T47D (cell line): ENCODE results near the gene ACSL6.

Experiments used
- DNase-seq, 2 experiments: peaks; one replicate each; pipeline versions ENCODE4 v3.0.0 to v3.0.0-alpha.2; 2011 to 2012; ENCODE audit warnings: low read depth in 1 of 2, low spot score in 1 of 2
- JUND ChIP-seq: IDR thresholded peaks from 2 replicates; pipeline ENCODE4 v1.6.1; 2012; ENCODE audit warnings: low read depth
- in situ Hi-C: cut with HindIII; loops from 2 replicates; pipeline ENCODE4 v1.10.0; 2016; ENCODE audit warnings: low sequenced_read_pairs, low pct_unique_long_range_greater_than_20kb

ACSL6 gene

GRCh38 chr5:132007399-132008162 is 3.9 kb downstream of the ACSL6 start:
- TF ChIP-seq JUND = no peak
- in situ Hi-C loops = no loop called here
- peak; percentile 71 to 90 for DNase-seq

GRCh38 chr5:132006331-132007120 is 4.9 kb downstream of the ACSL6 start:
- no peak for TF ChIP-seq JUND
- in situ Hi-C loops = no loop called here

GRCh38 chr5:132005591-132005990 is 5.9 kb downstream of the ACSL6 start:
- no peak for DNase-seq
- TF ChIP-seq JUND = no peak
- in situ Hi-C loops = no loop called here

More at GRCh38 chr5:132006331-132007120, 4.9 kb downstream of the ACSL6 start:
- no peak for DNase-seq

GRCh38 chr5:132003982-132004381 is 7.5 kb downstream of the ACSL6 start:
- in situ Hi-C loops = no loop called here
- DNase-seq = no peak
- no peak for TF ChIP-seq JUND

- TF ChIP-seq JUND = no peak
- DNase-seq = no peak
- in situ Hi-C loops = no loop called here
Observed at GRCh38 chr5:132003170-132003744, 8.2 kb downstream of the ACSL6 start.

GRCh38 chr5:132002757-132003156 is 8.7 kb downstream of the ACSL6 start:
- no peak for DNase-seq
- in situ Hi-C loops = no loop called here
- no peak for TF ChIP-seq JUND

- peak in 1 of 2 experiments; percentile 58 for DNase-seq
- TF ChIP-seq JUND = no peak
- in situ Hi-C loops = no loop called here
Observed at GRCh38 chr5:132001647-132002561, 9.6 kb downstream of the ACSL6 start.

GRCh38 chr5:132000677-132001453 is 10.6 kb downstream of the ACSL6 start:
- no peak for TF ChIP-seq JUND
- in situ Hi-C loops = no loop called here
- DNase-seq = no peak

GRCh38 chr5:132000241-132000490 is 11.3 kb downstream of the ACSL6 start:
- no peak for DNase-seq
- in situ Hi-C loops = no loop called here
- no peak for TF ChIP-seq JUND

- DNase-seq = no peak
- in situ Hi-C loops = no loop called here
- no peak for TF ChIP-seq JUND
Observed at GRCh38 chr5:131999441-132000240, 11.8 kb downstream of the ACSL6 start.

- in situ Hi-C loops = no loop called here
- TF ChIP-seq JUND = no peak
- no peak for DNase-seq
Observed at GRCh38 chr5:131999041-131999440, 12.4 kb downstream of the ACSL6 start.
